Right kidney (tissue), 1 donor: ENCODE results near the gene SEMA3D.
"Not testable (repeated sequence)": the region's sequence is repeated elsewhere in the genome, so short reads cannot be mapped to it uniquely, and the experiment has no call there.

ENCODE experiments used
- DNase-seq: peaks from one replicate; pipeline ENCODE4 v3.0.0-alpha.2; 2016

SEMA3D gene

GRCh38 chr7:85030893-85031292 lies 156.0 kb downstream of the SEMA3D start:
- DNase-seq, result no peak

DNA sequence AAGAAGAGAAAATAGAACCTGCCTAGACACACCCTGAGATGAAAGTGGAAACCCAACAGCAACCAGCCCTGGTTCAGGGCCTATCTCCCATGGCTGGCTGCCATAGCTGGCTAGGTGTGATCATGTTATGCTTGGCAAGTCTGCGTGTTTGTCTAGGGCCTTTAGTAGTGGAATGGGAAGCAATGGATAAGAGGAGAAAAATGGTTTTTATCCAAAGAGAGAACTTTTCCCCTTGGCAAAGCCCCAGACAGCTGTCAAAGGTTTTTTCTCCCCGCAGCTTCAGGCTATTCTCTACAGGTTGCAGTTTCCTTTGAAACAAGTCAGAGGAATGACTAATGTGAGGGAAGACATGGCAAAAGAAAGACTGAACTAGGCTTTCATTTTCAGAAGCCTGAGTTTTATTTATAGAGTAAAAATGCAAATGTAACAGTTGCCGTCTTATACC lies 161.5 kb downstream of the SEMA3D start:
- no peak for DNase-seq

DNA sequence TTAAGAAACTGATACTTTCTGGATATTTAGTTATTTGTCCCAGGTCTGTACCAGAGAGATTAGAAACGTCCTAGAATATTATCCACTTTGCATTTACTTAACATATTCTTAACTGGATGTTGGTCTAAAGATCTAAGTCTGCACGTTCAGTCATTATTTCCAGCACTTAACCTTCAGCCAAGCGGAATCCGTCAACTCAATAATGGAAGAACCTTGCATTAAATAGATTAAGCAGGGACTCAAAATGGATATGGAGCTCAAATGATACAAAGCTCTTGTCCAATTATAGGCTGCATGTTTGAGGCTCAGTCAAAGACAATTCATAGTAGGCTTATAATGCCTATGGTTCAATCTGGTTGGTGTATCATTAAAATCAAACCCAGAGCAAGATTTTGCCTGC lies 162.9 kb downstream of the SEMA3D start:
- no peak for DNase-seq

DNA sequence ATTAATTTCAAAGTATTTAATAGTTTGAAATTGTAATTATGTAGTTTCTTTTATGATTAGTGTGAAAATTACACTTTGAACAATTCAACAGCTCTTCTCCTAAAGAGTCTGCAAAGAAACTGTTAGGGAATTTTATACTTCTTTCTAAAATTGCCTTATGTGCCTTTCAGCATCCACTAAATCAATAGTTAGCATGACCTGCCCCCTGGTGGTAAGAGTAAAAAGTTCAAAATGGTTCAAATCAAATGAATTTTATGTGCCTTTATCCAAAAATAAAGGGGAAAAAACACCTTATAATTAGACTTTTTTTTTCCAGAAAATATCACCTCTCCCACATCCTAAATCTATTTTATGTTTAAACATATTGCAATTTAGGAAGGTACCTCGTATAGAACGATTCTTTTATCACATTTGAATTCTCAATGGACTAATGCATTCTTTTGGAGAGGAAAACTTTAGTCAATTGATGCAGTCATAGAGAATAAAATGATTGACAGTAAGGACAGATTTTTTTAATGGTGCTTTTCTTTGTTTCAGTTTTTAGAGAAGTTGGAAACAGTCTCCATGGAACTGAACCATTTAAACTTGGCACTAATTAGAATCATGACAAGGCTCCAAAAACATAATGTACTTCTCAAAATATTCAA lies 163.7 kb downstream of the SEMA3D start:
- DNase-seq, result no peak

DNA sequence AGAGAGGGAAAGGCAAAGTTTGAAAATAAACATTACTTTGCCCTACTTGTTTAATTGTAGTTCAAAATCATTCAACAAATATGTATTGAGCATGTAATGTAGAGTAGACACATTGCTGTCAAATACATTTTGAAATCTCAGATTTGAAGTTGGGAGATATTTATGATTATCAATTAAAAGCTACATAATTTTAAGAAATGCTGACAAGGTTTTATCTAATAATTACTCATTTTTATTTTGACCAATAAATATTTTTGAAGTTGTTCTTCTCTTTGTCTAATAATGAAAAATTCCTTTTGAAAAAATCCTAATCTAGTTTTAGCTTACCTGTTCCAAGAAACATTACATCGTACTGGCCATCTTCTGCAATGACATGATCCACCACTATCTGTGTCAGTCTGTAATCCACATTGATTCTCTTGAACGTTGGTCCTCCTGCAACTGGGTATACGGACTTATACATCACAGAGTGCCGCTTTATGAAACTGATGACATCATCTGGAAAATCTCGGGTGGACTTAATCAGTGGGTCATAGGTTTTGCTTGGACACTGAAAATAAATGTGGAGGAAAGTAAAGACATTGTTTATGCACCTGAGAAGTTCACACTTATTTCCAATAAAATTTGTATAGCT lies 164.7 kb downstream of the SEMA3D start:
- no peak for DNase-seq

DNA sequence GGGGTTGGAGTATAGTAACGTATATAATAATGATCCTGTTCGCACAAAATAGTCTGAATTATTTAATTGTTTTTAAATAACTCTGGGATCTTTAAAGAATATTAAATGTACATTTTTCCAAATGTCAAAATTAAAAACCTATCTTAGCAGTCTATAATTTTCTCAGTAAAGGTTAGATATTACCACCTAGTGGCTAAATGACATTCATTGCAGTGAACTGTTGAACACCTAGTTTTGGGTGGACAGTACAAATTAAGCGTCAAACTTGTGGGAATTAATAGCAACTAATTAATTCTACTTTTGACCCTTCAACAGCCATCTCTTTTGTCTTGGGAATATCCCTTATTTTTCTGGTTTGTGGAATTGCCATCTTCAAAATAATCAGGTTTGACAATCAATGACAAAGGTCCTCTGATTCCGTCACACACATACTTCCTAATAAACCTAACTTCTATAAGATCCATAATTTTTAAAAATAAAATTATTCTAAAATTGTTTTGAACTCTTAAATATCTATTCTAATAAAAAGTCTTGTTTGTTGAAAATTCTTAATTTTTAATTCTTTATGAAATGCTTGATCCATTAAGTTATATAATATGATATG lies 165.7 kb downstream of the SEMA3D start:
- DNase-seq, result no peak

DNA sequence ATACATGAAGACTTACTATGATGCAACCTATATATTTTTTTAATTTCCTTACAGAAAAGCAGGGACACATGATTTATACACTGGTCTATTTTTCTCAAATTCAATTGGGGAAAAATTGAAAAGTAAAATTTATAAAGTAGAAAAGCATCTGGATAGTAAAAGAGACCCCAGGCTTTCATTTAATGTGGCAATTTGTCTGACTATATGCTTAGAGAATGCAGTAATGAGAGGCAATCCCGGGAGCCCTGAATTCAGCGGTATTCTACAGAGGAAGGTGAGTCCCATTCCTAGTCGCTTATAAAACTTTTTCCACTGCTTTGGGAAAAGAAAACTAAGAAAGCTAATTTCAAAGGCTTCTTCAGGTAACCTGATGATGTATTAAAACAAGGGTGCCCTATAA lies 167.1 kb downstream of the SEMA3D start:
- DNase-seq, result no peak

DNA sequence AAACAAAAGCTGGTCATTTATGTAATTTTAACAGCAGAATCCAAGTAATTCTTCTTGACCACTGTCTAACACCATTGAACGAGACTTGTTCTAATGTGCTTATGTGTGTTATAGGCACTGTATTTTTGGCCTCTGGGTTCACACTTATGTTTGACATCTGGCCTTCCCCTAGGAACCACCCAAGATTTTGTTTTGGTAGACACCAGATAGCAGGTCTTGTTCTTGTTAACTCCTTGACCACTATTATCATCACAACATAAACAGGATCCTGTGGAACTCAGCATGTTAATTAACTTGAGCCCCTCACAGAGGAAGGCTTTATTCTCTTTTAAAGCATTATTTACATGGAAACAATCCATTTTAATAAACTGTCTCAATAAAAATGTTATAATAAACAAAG lies 167.7 kb downstream of the SEMA3D start:
- DNase-seq, result no peak

DNA sequence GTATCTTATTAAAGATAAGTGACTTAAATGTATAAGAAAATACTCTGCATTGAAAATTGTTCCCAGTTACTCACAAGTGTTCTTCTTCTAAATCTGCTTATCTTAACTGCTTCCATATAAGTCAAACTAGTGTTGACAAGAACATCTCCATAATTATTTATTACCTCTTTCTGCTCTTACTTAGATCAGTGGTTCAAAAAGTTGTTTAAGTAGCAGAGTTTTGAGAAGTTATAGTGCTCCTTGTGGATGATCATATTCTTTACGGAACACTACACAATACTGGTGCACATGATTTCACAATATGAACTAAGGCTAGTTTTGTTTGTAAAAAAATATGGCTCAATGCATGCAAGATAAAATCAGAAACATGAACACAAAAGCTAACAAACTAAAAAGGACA lies 168.4 kb downstream of the SEMA3D start:
- DNase-seq, result no peak

DNA sequence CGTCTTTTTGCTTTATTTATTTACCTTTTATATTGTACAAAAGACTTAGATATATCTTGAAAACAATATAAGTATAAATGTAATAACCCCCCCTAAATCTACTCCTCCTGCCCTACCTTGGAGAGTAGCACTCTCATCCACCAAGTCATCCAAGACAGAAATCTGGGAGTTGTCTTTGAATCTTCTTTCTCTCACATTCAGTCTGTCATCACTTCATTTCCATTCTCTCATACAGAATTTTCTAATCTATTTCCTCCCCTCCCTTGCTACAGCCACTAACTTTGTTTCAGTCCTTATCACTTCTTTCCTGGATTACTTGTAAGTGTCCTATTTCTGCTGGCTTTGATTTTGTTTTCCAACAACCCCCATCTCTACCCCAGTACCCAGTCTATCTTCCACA lies 170.6 kb downstream of the SEMA3D start:
- no peak for DNase-seq

DNA sequence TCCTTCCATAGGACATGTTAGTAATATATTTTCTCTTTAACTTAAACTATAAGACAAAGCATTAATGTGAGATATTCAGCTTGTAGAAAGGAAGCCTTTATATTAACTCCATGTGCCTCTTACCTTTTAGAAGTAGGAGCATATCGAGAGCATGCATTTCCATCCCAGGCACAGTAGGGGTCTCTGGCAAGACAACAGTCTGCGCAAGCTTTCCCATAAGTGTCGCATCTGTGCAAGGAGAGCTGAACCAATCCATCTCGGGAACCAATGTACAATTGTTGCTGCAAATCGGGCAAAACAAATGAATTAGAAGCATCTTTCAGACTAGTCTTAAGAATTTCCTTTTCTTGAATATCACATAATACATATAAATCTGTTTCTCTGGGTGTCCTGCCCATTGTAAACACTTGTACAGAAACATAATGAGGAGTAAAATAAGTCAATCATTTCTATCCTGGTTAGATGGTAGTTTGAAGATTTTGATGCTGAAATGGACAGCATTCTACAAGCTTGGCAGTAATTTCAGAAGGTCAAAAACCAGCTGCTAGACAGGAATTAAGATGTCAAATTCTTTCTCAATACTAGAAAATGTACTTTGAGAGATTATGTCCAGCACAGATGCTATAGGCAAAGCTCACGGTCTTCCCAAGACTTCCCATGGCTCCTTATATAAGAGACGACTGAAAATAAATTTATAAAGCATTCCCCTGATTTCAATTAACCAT lies 171.8 kb downstream of the SEMA3D start:
- DNase-seq, result no peak

GRCh38 chr7:85011127-85011526 lies 175.7 kb downstream of the SEMA3D start:
- DNase-seq, result no peak

DNA sequence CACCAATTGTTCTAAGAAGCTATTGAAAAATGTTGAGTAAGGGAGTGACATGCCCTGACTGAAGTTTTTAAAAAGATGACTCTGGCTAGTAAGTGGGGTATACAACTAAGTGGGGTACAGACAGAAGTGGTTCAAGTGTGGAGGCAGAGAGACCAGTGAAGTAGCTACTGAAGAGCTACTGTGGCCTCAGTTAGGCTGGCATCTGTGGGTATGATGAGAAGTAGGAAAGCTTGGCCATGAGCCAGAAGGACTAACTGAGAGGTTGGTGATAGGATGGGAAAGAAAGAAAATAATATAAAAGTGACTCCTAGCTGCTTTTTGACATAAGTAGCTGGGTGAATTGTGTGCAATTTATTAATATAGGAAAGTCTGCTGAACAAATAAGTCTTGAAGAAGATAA lies 176.6 kb downstream of the SEMA3D start:
- no peak for DNase-seq

DNA sequence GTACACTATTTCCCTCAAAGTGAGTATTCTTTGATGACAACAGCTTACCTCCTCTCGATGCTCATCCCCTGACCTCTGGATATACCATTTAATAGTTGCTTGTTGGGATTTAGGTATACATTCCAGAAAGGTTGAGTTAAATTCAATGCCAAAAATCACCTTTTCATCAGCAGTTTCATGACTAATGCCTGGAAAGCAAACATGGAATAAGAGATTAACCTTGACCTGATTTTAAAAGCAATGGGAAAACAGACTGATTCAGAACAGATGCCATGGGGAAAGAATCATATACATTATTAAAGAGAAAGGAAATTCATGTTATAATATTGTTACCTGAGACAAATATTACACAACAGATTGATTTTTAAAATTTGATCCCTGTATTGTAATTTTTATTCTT lies 180.1 kb downstream of the SEMA3D start:
- no peak for DNase-seq

DNA sequence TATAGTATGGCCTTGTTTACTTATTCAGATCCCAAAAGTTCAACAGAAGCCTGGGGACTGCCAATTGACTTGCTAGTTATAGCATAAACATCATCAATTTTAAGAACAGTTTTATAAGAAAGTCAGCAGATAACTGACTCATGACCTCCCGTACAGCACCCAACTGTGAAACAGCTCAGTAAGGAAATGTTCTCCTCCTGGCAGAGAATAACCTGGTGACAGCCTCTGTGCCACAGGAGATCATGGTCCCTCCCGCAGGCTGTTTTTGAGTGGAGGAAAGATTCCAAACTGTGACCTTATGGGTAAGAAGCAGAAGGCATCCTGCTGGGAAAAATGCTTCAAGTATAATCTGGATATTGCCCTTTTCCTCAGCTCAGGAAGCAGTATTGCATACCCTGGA lies 182.5 kb downstream of the SEMA3D start:
- DNase-seq, result no peak

GRCh38 chr7:85001495-85002345 lies 185.1 kb downstream of the SEMA3D start:
- DNase-seq, result no peak

- no peak for DNase-seq
Measured at GRCh38 chr7:85000735-85001350, 186.0 kb downstream of the SEMA3D start.

DNA sequence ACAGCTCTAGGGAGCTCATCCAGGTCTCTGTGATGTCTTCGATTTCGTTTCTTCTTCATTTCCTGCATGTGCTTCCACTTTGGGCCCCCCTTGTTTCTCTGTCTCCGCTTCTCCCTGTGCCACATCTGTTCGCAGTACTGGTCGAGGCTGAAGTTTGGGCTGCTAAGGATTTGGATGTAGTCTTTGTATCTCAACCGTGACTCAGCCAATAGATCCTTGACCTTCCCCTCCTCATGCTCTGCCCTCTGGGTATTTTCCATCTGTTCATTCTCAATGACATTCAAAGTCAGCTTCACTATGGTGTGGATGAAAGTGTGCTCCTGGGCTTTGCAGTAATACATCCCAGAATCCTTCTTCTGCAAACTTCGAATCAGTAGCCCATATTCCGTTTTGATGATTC lies 187.4 kb downstream of the SEMA3D start:
- no peak for DNase-seq

- no peak for DNase-seq
Measured at GRCh38 chr7:84998665-84999064, 188.2 kb downstream of the SEMA3D start.

- DNase-seq, result no peak
Measured at GRCh38 chr7:84997626-84998025, 189.2 kb downstream of the SEMA3D start.

GRCh38 chr7:84992954-84993353 lies 193.9 kb downstream of the SEMA3D start:
- not testable (repeated sequence) for DNase-seq
